ENCODE data around the gene WIPF1. TPM values are rescaled to one million over a fixed set of nuclear protein-coding genes. Genes with fewer than 3 reads are reported as not detected.
A peak's percentile ranks its signal among the peaks of the same experiment; 100 is the strongest.

Gene WIPF1
- total RNA-seq, 4 donors from 2014 or later: 31.5 to 61.5 (median 36.3) TPM

DNA sequence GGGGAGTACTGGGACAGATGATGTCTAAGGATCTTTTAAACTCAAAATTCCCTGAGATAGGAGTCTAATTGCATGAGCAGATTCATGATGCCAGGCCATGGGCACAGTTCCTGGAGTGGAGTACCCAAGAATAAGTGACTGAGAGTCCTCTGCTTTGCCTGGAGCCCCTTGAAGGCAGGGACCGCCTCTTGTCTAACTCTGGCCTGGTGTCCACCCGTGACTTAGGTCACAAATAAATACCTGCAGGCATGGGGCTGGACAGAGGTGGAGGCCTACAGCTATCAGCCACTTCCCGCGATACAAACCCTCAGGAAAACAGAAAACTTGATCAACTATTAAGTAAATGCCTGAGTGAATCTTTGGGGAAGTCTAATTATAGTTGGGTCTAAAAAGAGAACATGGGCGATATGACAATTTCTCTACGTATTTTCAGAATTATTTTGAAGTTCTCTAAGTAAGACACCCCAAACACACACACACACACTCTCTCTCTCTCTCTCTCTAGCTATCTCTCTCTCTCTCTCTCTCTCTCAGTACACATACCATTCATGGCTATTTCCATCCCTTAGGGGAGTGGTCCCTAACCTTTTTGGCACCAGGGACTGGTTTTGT is 1.8 kb upstream of the WIPF1 start:
- Histone ChIP-seq H3K36me3 (peaks cover 0 to 3% (median 0%) of the 10 kb centered on the region in 4 donors), H3K27me3 (no peaks in the 10 kb centered on the region), H3K4me3 (no peak overlapping the region), H3K27ac (replicated peaks in 1 of 4) (peak overlapping the region in 2 of 4 donors; percentile 12 to 30), H3K4me1 (peaks cover 0 to 59% (median 49%) of the 10 kb centered on the region in 4 donors), H3K9me3 (no peaks in the 10 kb centered on the region)
- WGBS: 92% methylated on average over 6 of the region's 6 CpGs
- TF ChIP-seq POLR2AphosphoS5 (IDR thresholded peaks at IDR 0.05): no peak
- no peak for TF ChIP-seq EP300 (IDR thresholded peaks at IDR 0.05)
- TF ChIP-seq POLR2A (IDR thresholded peaks at IDR 0.05; ENCODE audit: low read depth): no peak
- TF ChIP-seq, protein P1, sequence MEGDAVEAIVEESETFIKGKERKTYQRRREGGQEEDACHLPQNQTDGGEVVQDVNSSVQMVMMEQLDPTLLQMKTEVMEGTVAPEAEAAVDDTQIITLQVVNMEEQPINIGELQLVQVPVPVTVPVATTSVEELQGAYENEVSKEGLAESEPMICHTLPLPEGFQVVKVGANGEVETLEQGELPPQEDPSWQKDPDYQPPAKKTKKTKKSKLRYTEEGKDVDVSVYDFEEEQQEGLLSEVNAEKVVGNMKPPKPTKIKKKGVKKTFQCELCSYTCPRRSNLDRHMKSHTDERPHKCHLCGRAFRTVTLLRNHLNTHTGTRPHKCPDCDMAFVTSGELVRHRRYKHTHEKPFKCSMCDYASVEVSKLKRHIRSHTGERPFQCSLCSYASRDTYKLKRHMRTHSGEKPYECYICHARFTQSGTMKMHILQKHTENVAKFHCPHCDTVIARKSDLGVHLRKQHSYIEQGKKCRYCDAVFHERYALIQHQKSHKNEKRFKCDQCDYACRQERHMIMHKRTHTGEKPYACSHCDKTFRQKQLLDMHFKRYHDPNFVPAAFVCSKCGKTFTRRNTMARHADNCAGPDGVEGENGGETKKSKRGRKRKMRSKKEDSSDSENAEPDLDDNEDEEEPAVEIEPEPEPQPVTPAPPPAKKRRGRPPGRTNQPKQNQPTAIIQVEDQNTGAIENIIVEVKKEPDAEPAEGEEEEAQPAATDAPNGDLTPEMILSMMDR (IDR thresholded peaks at IDR 0.05): no peak
- DNase-seq (ENCODE audit: extremely low spot score): no peak
- intact Hi-C loops (cut with DNase I): no loop called here

DNA sequence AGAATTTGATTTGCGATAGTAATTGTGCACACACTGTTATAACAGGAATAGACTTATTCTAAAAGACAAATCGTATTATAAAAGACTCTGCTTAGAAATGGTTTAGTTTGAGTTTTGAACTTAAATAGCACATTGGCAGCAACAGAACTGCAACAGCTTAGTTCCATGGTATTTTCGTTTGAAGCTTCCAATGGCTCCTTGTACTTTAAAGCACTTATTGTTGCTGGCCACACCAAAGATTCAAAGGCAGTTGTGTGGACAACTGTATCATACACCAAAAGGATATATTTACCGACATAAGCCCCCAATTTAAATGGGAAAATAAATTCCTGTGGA is 627 bp downstream of the WIPF1 start:
- H3K27ac ChIP-seq (replicated peaks in 1 of 4): peak overlapping the region; percentile 58 to 75 (median 64)
- H3K27me3 ChIP-seq: no peaks in the 10 kb centered on the region
- DNase-seq (ENCODE audit: extremely low spot score): no peak
- H3K36me3 ChIP-seq: peaks cover 0 to 3% (median 0%) of the 10 kb centered on the region in 4 donors
- no peak for TF ChIP-seq POLR2AphosphoS5 (IDR thresholded peaks at IDR 0.05)
- no peak for TF ChIP-seq EP300 (IDR thresholded peaks at IDR 0.05)
- TF ChIP-seq, protein P1 (IDR thresholded peaks at IDR 0.05): no peak
- no peak for TF ChIP-seq POLR2A (IDR thresholded peaks at IDR 0.05; ENCODE audit: low read depth)
- H3K9me3 ChIP-seq: no peaks in the 10 kb centered on the region
- peak overlapping the region; percentile 20 to 34 (median 26) for H3K4me3 ChIP-seq
- 42% methylated on average over 4 of the region's 4 CpGs for WGBS
- peaks cover 3 to 58% (median 46%) of the 10 kb centered on the region in 4 donors for H3K4me1 ChIP-seq
- intact Hi-C loops (cut with DNase I): no loop called here

DNA sequence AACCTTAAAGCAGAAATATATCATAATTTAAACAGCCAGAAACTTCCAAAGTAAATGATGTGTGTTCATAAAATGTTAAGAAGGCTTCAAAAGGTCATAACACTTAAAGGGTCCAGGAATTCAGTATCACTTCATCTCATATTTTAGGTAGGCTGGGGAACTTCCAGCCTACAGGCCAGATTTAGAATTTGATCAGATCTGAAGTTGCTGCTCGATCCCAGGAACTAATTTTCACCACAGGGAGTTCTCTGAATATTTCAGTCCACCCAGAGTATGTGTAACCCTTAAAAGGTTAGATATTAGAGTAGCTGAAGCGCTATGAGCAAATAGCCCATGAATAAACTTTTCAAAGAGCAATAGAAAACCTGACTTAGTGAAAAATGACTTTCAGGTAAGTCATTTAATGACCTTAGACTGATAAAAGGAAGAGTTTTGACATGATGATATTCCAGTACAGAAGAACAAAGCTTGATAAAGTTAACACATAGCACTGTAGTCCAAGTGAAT is 1.7 kb downstream of the WIPF1 start:
- Histone ChIP-seq H3K9me3 (no peaks in the 10 kb centered on the region), H3K27me3 (no peaks in the 10 kb centered on the region), H3K27ac (replicated peaks in 1 of 4) (peak overlapping the region; percentile 3 to 75 (median 62)), H3K36me3 (no peaks in the 10 kb centered on the region), H3K4me1 (peaks cover 3 to 61% (median 54%) of the 10 kb centered on the region in 4 donors), H3K4me3 (peak overlapping the region in 3 of 4 donors; percentile 7 to 34 (median 19))
- DNase-seq (ENCODE audit: extremely low spot score): no peak
- intact Hi-C loops (cut with DNase I): no loop called here
- no peak for TF ChIP-seq POLR2A (IDR thresholded peaks at IDR 0.05; ENCODE audit: low read depth)
- TF ChIP-seq POLR2AphosphoS5 (IDR thresholded peaks at IDR 0.05): no peak
- no peak for TF ChIP-seq EP300 (IDR thresholded peaks at IDR 0.05)
- TF ChIP-seq, protein P1 (IDR thresholded peaks at IDR 0.05): no peak
- 44% methylated on average over 2 of the region's 2 CpGs for WGBS

DNA sequence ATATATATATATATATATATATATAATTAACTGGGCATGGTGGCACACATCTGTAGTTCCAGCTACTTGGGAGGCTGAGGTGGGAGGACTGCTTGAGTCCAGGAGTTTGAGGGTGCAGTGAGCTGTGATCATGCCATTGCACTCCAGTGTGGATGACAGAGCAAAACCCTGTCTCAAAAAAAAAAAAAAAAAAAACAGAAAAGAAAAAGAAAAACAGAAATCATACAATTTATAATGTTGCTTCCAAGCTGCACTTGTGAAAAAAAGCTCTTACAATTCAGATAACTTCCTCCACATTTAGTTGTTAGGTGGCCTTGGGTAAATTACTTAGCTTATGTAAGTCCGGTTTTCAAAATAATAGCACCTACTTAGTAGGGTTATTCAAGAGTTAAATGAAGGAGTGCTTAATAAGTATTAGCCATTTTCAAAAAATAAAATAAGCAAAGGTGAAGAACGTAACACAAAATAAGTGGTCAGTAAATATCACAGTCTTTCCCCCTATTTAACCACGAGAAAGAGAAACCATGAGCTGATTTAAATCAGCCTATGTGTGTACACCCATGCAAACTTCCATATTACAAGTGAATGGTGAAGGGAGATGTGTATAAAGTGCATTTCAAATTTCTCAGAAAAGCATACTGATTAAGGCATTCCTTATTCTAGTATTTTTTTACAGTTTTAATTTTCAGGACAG is 2.3 kb downstream of the WIPF1 start:
- Histone ChIP-seq H3K4me1 (peaks cover 3 to 67% (median 56%) of the 10 kb centered on the region in 4 donors), H3K36me3 (no peaks in the 10 kb centered on the region), H3K27me3 (no peaks in the 10 kb centered on the region), H3K9me3 (no peaks in the 10 kb centered on the region), H3K27ac (replicated peaks in 1 of 4) (peak overlapping the region; percentile 3 to 75 (median 62)), H3K4me3 (peak overlapping the region in 3 of 4 donors; percentile 7 to 34 (median 19))
- WGBS: 69% methylated on average over 3 of the region's 3 CpGs
- no peak for TF ChIP-seq POLR2A (IDR thresholded peaks at IDR 0.05; ENCODE audit: low read depth)
- TF ChIP-seq EP300 (IDR thresholded peaks at IDR 0.05): no peak
- no peak for TF ChIP-seq POLR2AphosphoS5 (IDR thresholded peaks at IDR 0.05)
- TF ChIP-seq, protein P1 (IDR thresholded peaks at IDR 0.05): no peak
- no peak for DNase-seq (ENCODE audit: extremely low spot score)
- intact Hi-C loops (cut with DNase I): no loop called here

Data from esophagus muscularis mucosa (tissue), 4 donors.